ENCODE measurements around the gene RPL27.

DNA sequence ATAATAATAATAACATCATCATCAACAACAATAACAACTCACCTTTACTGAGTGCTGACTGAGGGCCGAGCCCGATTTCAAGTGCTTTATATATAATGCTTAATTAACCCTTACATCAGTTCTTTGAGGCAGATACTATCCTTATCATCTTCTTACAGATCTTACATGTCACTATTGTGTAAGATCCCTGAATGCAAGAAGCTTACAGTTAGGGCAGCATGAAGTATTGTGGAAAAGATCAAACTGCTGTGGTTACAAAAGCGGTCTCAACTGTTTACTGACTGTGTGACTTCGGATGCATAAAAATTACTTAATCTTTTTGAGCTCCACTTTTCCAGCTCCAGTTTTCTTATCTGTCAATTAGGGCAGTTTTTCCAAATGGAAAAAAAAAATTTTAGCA lies 20.7 kb downstream of the RPL27 start:
- TF ChIP-seq, protein P1, sequence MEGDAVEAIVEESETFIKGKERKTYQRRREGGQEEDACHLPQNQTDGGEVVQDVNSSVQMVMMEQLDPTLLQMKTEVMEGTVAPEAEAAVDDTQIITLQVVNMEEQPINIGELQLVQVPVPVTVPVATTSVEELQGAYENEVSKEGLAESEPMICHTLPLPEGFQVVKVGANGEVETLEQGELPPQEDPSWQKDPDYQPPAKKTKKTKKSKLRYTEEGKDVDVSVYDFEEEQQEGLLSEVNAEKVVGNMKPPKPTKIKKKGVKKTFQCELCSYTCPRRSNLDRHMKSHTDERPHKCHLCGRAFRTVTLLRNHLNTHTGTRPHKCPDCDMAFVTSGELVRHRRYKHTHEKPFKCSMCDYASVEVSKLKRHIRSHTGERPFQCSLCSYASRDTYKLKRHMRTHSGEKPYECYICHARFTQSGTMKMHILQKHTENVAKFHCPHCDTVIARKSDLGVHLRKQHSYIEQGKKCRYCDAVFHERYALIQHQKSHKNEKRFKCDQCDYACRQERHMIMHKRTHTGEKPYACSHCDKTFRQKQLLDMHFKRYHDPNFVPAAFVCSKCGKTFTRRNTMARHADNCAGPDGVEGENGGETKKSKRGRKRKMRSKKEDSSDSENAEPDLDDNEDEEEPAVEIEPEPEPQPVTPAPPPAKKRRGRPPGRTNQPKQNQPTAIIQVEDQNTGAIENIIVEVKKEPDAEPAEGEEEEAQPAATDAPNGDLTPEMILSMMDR (optimal IDR thresholded peaks at IDR 0.05 in 1 of 3, IDR thresholded peaks at IDR 0.05 in 1 of 3, conservative IDR thresholded peaks at IDR 0.05 in 1 of 3; ENCODE audit: extremely low read depth in 1 of 3, insufficient read depth in 2 of 3, low read length in 3 of 3), result no peak
- no peak for TF ChIP-seq EZH2 (IDR thresholded peaks at IDR 0.05; ENCODE audit: low read length)
